DND-41 (cell line): ENCODE data around the gene KIRREL3.

ENCODE experiments used
- CTCF ChIP-seq: IDR thresholded peaks from 2 replicates; pipeline ENCODE4 v1.5.1; 2012; ENCODE audit warnings: borderline replicate concordance, low read length, moderate library complexity, mild to moderate bottlenecking; ENCODE audit not compliant: poor library complexity, severe bottlenecking; ENCODE audit errors: extremely low read depth
- EZH2 ChIP-seq: IDR thresholded peaks from 3 replicates; pipeline ENCODE4 v1.6.1; 2012; ENCODE audit warnings: borderline replicate concordance, low read depth, mild to moderate bottlenecking, moderate library complexity, low read length, inconsistent platforms; ENCODE audit not compliant: severe bottlenecking

- no peak for TF ChIP-seq CTCF
- TF ChIP-seq EZH2 = no peak
Observed at GRCh38 chr11:126694065-126694625, 306.4 kb downstream of the KIRREL3 start.
